Sigmoid colon (tissue), 7 donors: ENCODE results near the gene STARD13. TPM values are rescaled to one million over a fixed set of nuclear protein-coding genes. Genes with fewer than 3 reads are reported as not detected.

Source experiments
- DNase-seq: peaks from one replicate; pipeline ENCODE4 v3.0.0-alpha.2; 2019
- H3K27ac ChIP-seq, 4 donors: fragments of 200-600 bp; sonication (generic); one replicate each; pipeline ENCODE4 v1.5.1; 2016 to 2019; ENCODE audit warnings: mild to moderate bottlenecking in 1 of 4
- H3K27me3 ChIP-seq, 3 donors: fragments of 200-600 bp; sonication (generic); one replicate each; pipeline ENCODE4 v1.5.1; 2019; ENCODE audit warnings: mild to moderate bottlenecking in 1 of 3
- H3K36me3 ChIP-seq, 4 donors: fragments of 200-600 bp; sonication (generic); one replicate each; pipeline ENCODE4 v1.5.1; 2016 to 2019
- H3K4me1 ChIP-seq, 4 donors: fragments of 200-600 bp; sonication (generic); one replicate each; pipeline ENCODE4 v1.5.1; 2017 to 2019
- H3K4me3 ChIP-seq, 4 donors: fragments of 200-600 bp; sonication (generic); one replicate each; pipeline ENCODE4 v1.5.1; 2017 to 2019; ENCODE audit warnings: mild to moderate bottlenecking in 2 of 4, moderate library complexity in 1 of 4
- H3K9me3 ChIP-seq, 4 donors: fragments of 200-600 bp in 3 of 4; sonication (generic) in 3 of 4; one replicate each; pipeline versions ENCODE4 v1.5.1 to v1.6.1; 2013 to 2019
- CTCF ChIP-seq, 4 experiments: fragments of 450-650 bp in 3 of 4; fragments of 200-600 bp in 1 of 4; IDR thresholded peaks; one replicate each; pipeline ENCODE4 v1.5.1; 2016 to 2019; ENCODE audit warnings: antibody characterized with exemption in 4 of 4, mild to moderate bottlenecking in 3 of 4, moderate library complexity in 2 of 4
- EP300 ChIP-seq, 4 donors: sonication (generic); formaldehyde crosslinking; IDR thresholded peaks; one replicate each; pipeline ENCODE4 v1.6.1; 2017; ENCODE audit warnings: antibody characterized with exemption in 4 of 4
- POLR2A ChIP-seq, 2 donors: fragments of 450-650 bp; IDR thresholded peaks; one replicate each; pipeline ENCODE4 v1.6.1; 2016; ENCODE audit warnings: antibody characterized with exemption in 2 of 2, mild to moderate bottlenecking in 2 of 2, moderate library complexity in 2 of 2
- POLR2AphosphoS5 ChIP-seq, 4 donors: sonication (generic); formaldehyde crosslinking; IDR thresholded peaks; one replicate each; pipeline ENCODE4 v1.6.1; 2017; ENCODE audit warnings: antibody characterized with exemption in 4 of 4
- WGBS, 2 donors: extraction: QIAGEN DNeasy Blood & Tissue Kit; methylation state at CpG; one replicate each; pipeline ENCODE4 v1.1.7; 2013; 5-methylcytosine and 5-hydroxymethylcytosine counted together
- intact Hi-C: fragments of 100-400 bp; cut with DNase I; formaldehyde crosslinking; loops from one replicate; pipeline ENCODE4 v1.15.1; 2023
- polyA plus RNA-seq, 3 donors: library from polyadenylated mRNA; stranded (reverse); fragments of 200-250 nt; gene quantifications; one replicate each; pipeline ENCODE4 v1.2.3, GENCODE V29; 2013
- total RNA-seq, 4 donors: library from RNA; depleted of rRNA; stranded (reverse); fragments of >200 nt; gene quantifications; one replicate each; pipeline ENCODE4 v1.1.0, GENCODE V29; 2016
- donor health status: healthy with polysubstance abuse.
- donor health status: Bipolar disorder and iron deficiency.
- donor health status: healthy.

STARD13 gene
- total and polyA plus RNA-seq, 7 donors, result 3.7 to 102 (median 66.7) TPM

GRCh38 chr13:33231339-33231738 is 54.2 kb downstream of the STARD13 start:
- H3K27ac ChIP-seq, result peak overlapping the region; percentile 66 to 80 (median 71)
- intact Hi-C loops, result loop anchor here (5.0 kb wide), 2 partner anchors 51 to 301 kb away; no protein-coding TSS in a partner anchor
- no peak overlapping the region for H3K4me3 ChIP-seq
- H3K4me1 ChIP-seq, result peaks cover 0 to 70% (median 66%) of the 10 kb centered on the region in 4 donors
- TF ChIP-seq POLR2A (IDR thresholded peaks at IDR 0.05) (no peak), EP300 (IDR thresholded peaks at IDR 0.05) (no peak), POLR2AphosphoS5 (IDR thresholded peaks at IDR 0.05) (no peak), CTCF (IDR thresholded peaks at IDR 0.05) (no peak)
- 94 to 95% methylated on average over 4 of the region's 4 CpGs for WGBS, 2 donors
- no peaks in the 10 kb centered on the region for H3K9me3 ChIP-seq
- peaks cover 0 to 3% (median 0%) of the 10 kb centered on the region in 4 donors for H3K36me3 ChIP-seq
- no peaks in the 10 kb centered on the region for H3K27me3 ChIP-seq
- no peak for DNase-seq

GRCh38 chr13:33230178-33230881 is 55.2 kb downstream of the STARD13 start:
- no peak for TF ChIP-seq POLR2A (IDR thresholded peaks at IDR 0.05)
- TF ChIP-seq POLR2AphosphoS5 (IDR thresholded peaks at IDR 0.05), result no peak
- TF ChIP-seq EP300 (IDR thresholded peaks at IDR 0.05), result no peak
- TF ChIP-seq CTCF (IDR thresholded peaks at IDR 0.05), result no peak
- no peaks in the 10 kb centered on the region for H3K9me3 ChIP-seq
- intact Hi-C loops, result loop anchor here (5.0 kb wide), 2 partner anchors 52 to 302 kb away; no protein-coding TSS in a partner anchor
- peaks cover 0 to 3% (median 0%) of the 10 kb centered on the region in 4 donors for H3K36me3 ChIP-seq
- WGBS, 2 donors, result 65 to 75% methylated on average over 6 of the region's 6 CpGs
- DNase-seq, result no peak
- peak overlapping the region; percentile 66 to 80 (median 71) for H3K27ac ChIP-seq
- no peaks in the 10 kb centered on the region for H3K27me3 ChIP-seq
- H3K4me1 ChIP-seq, result peaks cover 0 to 68% (median 62%) of the 10 kb centered on the region in 4 donors
- no peak overlapping the region for H3K4me3 ChIP-seq

- H3K36me3 ChIP-seq, result peaks cover 0 to 3% (median 0%) of the 10 kb centered on the region in 4 donors
- H3K4me1 ChIP-seq, result peaks cover 0 to 68% (median 58%) of the 10 kb centered on the region in 4 donors
- intact Hi-C loops, result loop anchor here (5.0 to 10.0 kb wide), 6 partner anchors 53 to 495 kb away; no protein-coding TSS in a partner anchor
- no peaks in the 10 kb centered on the region for H3K9me3 ChIP-seq
- no peak for DNase-seq
- H3K27me3 ChIP-seq, result no peaks in the 10 kb centered on the region
- TF ChIP-seq POLR2AphosphoS5 (IDR thresholded peaks at IDR 0.05) (peak in 1 of 4 donors; percentile 38), POLR2A (IDR thresholded peaks at IDR 0.05) (no peak)
- H3K4me3 ChIP-seq, result no peak overlapping the region
- H3K27ac ChIP-seq, result peak overlapping the region; percentile 66 to 80 (median 71)
- 36 to 73% methylated on average over 10 of the region's 10 CpGs for WGBS, 2 donors
Observed at GRCh38 chr13:33229446-33230177, 55.9 kb downstream of the STARD13 start.

GRCh38 chr13:33228648-33229445 is 56.7 kb downstream of the STARD13 start:
- peak overlapping the region; percentile 66 to 80 (median 71) for H3K27ac ChIP-seq
- intact Hi-C loops, result loop anchor here (5.0 to 10.0 kb wide), 4 partner anchors 123 to 496 kb away; no protein-coding TSS in a partner anchor
- H3K27me3 ChIP-seq, result no peaks in the 10 kb centered on the region
- 41 to 47% methylated on average over 12 of the region's 12 CpGs for WGBS, 2 donors
- H3K4me1 ChIP-seq, result peaks cover 0 to 65% (median 54%) of the 10 kb centered on the region in 4 donors
- H3K9me3 ChIP-seq, result peaks cover 0 to 3% (median 0%) of the 10 kb centered on the region in 4 donors
- H3K4me3 ChIP-seq, result no peak overlapping the region
- H3K36me3 ChIP-seq, result peaks cover 0 to 3% (median 0%) of the 10 kb centered on the region in 4 donors
- no peak for DNase-seq
- TF ChIP-seq EP300 (IDR thresholded peaks at IDR 0.05) (no peak), POLR2A (IDR thresholded peaks at IDR 0.05) (no peak), CTCF (IDR thresholded peaks at IDR 0.05) (peak; percentile 80 to 87 (median 82)), POLR2AphosphoS5 (IDR thresholded peaks at IDR 0.05) (no peak)
